Omental fat pad (tissue), 4 donors: Measurements from ENCODE around the gene DNM2. TPM values are rescaled to one million over a fixed set of nuclear protein-coding genes. Genes with fewer than 3 reads are reported as not detected.

Experiments used
- ATAC-seq: fragments of 150-250 bp; one replicate; pipeline ENCODE4 v1.9.1; 2016; ENCODE audit warnings: mild to moderate bottlenecking, moderate library complexity; ENCODE audit not compliant: low FRiP score
- DNase-seq: peaks from one replicate; pipeline ENCODE4 v3.0.0-alpha.2; 2019; ENCODE audit warnings: low spot score
- total RNA-seq, 4 donors: library from RNA; depleted of rRNA; stranded (reverse); fragments of >200 nt; gene quantifications; one replicate each; pipeline ENCODE4 v1.1.0, GENCODE V29; 2016
- TF ChIP-seq, protein P1 (sequence below), 3 donors: fragments of 450-650 bp; IDR thresholded peaks; one replicate each; pipeline ENCODE4 v1.5.1; 2016 to 2017; ENCODE audit warnings: antibody characterized with exemption in 3 of 3, mild to moderate bottlenecking in 3 of 3, moderate library complexity in 2 of 3

DNM2 gene
- total RNA-seq, 4 donors from 2014 or later: 76.5 to 135 (median 99.9) TPM

DNA sequence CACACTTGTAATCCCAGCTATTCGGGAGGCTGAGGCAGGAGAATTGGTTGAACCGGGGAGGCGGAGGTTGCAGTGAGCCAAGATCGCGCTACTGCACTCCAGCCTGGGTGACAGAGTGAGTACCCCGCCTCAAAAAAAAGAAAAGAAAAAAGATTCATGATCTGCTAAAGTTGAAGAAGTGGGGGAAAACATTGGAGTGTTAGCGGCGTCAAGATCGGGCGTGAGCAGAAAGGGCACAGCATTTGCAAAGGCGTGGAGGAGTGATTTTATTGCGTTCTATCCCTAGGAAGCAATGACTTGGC is 874 bp upstream of the DNM2 start:
- DNase-seq: no peak
- ATAC-seq: no peak
- TF ChIP-seq, protein P1, sequence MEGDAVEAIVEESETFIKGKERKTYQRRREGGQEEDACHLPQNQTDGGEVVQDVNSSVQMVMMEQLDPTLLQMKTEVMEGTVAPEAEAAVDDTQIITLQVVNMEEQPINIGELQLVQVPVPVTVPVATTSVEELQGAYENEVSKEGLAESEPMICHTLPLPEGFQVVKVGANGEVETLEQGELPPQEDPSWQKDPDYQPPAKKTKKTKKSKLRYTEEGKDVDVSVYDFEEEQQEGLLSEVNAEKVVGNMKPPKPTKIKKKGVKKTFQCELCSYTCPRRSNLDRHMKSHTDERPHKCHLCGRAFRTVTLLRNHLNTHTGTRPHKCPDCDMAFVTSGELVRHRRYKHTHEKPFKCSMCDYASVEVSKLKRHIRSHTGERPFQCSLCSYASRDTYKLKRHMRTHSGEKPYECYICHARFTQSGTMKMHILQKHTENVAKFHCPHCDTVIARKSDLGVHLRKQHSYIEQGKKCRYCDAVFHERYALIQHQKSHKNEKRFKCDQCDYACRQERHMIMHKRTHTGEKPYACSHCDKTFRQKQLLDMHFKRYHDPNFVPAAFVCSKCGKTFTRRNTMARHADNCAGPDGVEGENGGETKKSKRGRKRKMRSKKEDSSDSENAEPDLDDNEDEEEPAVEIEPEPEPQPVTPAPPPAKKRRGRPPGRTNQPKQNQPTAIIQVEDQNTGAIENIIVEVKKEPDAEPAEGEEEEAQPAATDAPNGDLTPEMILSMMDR (IDR thresholded peaks at IDR 0.05): no peak

GRCh38 chr19:10718205-10719196 is 622 bp downstream of the DNM2 start:
- TF ChIP-seq, protein P1 (IDR thresholded peaks at IDR 0.05): no peak
- ATAC-seq: peak; percentile 5
- no peak for DNase-seq

DNA sequence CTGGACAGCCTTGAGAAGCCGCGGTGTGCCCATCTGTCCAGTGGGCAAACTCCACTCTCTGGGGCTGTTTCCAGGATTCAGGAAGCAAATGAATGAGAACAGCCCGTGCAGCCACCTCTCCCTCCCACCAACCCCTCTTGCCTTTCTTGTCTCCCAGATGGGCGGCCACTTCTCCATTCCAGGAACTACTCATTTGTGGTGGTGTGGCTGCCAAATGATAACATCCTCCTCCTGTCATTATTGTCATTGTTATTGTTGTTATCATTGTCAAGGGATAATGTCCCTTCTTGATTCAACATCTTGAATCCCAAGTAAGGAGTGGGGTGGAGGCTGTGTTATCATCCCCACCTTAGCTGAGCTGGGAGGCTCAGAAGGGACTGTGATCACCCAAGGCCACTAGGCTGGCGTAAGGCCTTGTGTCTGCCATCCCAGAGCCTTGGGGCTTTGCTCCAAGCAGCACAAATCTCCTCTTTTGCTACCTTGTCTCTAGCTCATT is 1.6 kb downstream of the DNM2 start:
- ATAC-seq (no peak), DNase-seq (no peak)
- TF ChIP-seq, protein P1 (IDR thresholded peaks at IDR 0.05): no peak

- no peak for ATAC-seq
- TF ChIP-seq, protein P1 (IDR thresholded peaks at IDR 0.05): no peak
- no peak for DNase-seq
Measured at GRCh38 chr19:10720607-10721125, 2.8 kb downstream of the DNM2 start.

- TF ChIP-seq, protein P1 (IDR thresholded peaks at IDR 0.05): no peak
- DNase-seq (no peak), ATAC-seq (no peak)
Measured at GRCh38 chr19:10723591-10723990, 5.7 kb downstream of the DNM2 start.

GRCh38 chr19:10724573-10725071 is 6.7 kb downstream of the DNM2 start:
- no peak for DNase-seq
- ATAC-seq: no peak
- TF ChIP-seq, protein P1 (IDR thresholded peaks at IDR 0.05): no peak
